CMK (cell line): ENCODE data around the gene FXYD4.
"Not testable (repeated sequence)": the region's sequence is repeated elsewhere in the genome, so short reads cannot be mapped to it uniquely, and the experiment has no call there.

Experiments used
- DNase-seq: peaks from one replicate; pipeline ENCODE4 v3.0.0-alpha.2; 2010; ENCODE audit warnings: low read depth

The FXYD4 gene

GRCh38 chr10:43419997-43420368, 48.5 kb downstream of the FXYD4 start:
- DNase-seq: no peak

- peak; percentile 62 for DNase-seq
Observed at GRCh38 chr10:43420369-43421200, 49.1 kb downstream of the FXYD4 start.

- DNase-seq: no peak
Observed at GRCh38 chr10:43421201-43421507, 49.7 kb downstream of the FXYD4 start.

DNA sequence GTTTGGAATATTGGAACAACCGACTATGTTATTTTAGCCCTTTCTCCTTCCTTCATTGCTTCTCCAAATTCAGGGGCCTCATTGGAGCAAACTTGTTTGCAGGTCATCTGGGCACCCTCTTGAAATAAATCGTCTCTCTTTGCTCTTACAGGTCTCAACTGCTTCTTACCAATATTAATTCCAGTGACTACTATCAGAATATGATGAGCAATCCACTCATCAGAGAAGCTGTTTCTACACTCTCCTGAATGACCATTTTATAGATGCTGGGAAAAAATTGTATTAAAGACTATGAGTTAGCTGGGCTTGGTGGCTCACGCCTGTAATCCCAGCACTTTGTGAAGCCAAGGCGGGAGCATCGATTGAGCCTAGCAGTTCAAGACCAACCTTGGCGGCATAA, 50.1 kb downstream of the FXYD4 start:
- no peak for DNase-seq

DNA sequence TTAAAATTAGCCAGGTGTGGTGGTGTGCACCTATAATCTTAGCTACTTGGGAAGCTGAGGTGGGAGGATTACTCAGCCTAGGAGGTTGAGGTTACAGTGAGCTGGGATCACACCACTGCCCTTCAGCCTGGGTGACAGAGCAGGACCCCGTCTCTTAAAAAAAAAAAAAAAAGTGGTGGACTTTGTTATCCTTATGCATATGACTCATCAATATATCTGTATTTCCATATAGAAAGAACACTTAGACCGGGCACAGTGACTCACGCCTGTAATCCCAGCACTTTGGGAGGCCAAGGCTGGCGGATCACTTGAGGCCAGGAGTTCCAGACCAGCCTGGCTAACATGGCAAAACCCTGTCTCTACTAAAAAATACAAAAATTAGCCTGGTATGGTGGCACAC, 50.5 kb downstream of the FXYD4 start:
- DNase-seq: not testable (repeated sequence)

DNA sequence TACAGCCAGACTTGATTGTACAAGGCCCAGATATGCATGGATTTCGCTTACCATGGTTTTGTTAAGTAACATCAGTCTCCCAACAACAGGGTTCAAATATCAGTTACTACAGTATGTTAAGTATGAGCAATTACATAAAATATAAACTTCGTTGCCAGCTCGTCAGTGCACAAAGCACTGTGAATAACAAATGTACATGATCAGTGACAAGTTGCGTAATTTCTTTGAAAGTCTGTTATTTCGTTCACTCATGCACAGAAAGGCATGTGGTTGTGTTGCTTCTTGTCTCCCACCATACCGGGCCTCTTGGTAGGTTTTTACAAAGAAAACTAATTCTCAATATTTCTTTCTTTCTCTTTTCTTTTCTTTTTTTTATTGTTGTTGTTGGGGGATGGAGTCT, 53.0 kb downstream of the FXYD4 start:
- DNase-seq: no peak
